IMR-90 (cell line): ENCODE data around the gene SLCO3A1. TPM values are rescaled to one million over a fixed set of nuclear protein-coding genes. Genes with fewer than 3 reads are reported as not detected.

Experiments used
- ATAC-seq: fragments of 200-7000 bp; cut with Tn5 transposase; 2 replicates; pipeline ENCODE4 v1.9.1; 2020; ENCODE audit warnings: low read depth, mild to moderate bottlenecking, moderate library complexity
- BruUV-seq: library from RNA; stranded (reverse); fragments of 400-500 nt; replicated peaks from 2 replicates; lab custom pipeline; 2021; lab: Mats Ljungman, UMichigan
- CTCF ChIA-PET: fragments of 300-600 bp; formaldehyde crosslinking; extraction: SDS; loops from one replicate; lab custom pipeline; 2021; ENCODE audit warnings: antibody characterized with exemption; lab: Yijun Ruan, JAX
- POLR2A ChIA-PET: fragments of 300-600 bp; sonication (Branson Sonifier 250); formaldehyde crosslinking; loops from one replicate; lab custom pipeline; 2022; ENCODE audit warnings: antibody characterized with exemption; ENCODE audit not compliant: unreplicated experiment; lab: Charles Lee
- DNase-seq: peaks from one replicate; pipeline ENCODE4 v3.0.0; 2013
- H2AFZ ChIP-seq: replicated peaks from 2 replicates; pipeline ENCODE3; 2013; ENCODE audit warnings: low read length, mild to moderate bottlenecking; ENCODE audit not compliant: poor library complexity
- H2AK5ac ChIP-seq: 2 replicates; pipeline ENCODE4 v1.6.1; 2013; ENCODE audit warnings: low read depth, low read length, inconsistent platforms
- H2AK9ac ChIP-seq: replicated peaks from 2 replicates; pipeline ENCODE3; 2013; ENCODE audit warnings: mild to moderate bottlenecking, low read depth, low read length, moderate library complexity; ENCODE audit not compliant: poor library complexity
- H2BK120ac ChIP-seq: 2 replicates; pipeline ENCODE4 v1.6.1; 2013; ENCODE audit warnings: low read depth, low read length, inconsistent platforms
- H2BK15ac ChIP-seq: 3 replicates; pipeline ENCODE4 v1.6.1; 2013; ENCODE audit warnings: low read depth, low read length, inconsistent platforms
- H2BK20ac ChIP-seq: 2 replicates; pipeline ENCODE4 v1.6.1; 2013; ENCODE audit warnings: low read depth, mild to moderate bottlenecking, inconsistent platforms, low read length, moderate library complexity
- H2BK5ac ChIP-seq: 2 replicates; pipeline ENCODE4 v1.6.1; 2013; ENCODE audit warnings: mild to moderate bottlenecking, low read depth, low read length, inconsistent platforms; ENCODE audit not compliant: poor library complexity, severe bottlenecking
- H3K14ac ChIP-seq: replicated peaks from 2 replicates; pipeline ENCODE4 v1.6.1; 2013; ENCODE audit warnings: low read depth, low read length, inconsistent platforms
- H3K18ac ChIP-seq: 2 replicates; pipeline ENCODE4 v1.6.1; 2013; ENCODE audit warnings: low read depth, low read length, control low read depth
- H3K23ac ChIP-seq: 2 replicates; pipeline ENCODE4 v1.6.1; 2013; ENCODE audit warnings: low read depth, low read length, inconsistent platforms
- H3K27ac ChIP-seq: 2 replicates; pipeline ENCODE4 v1.5.1; 2013; ENCODE audit warnings: mild to moderate bottlenecking, control low read depth, low read length; ENCODE audit not compliant: insufficient read depth
- H3K27me3 ChIP-seq: 2 replicates; pipeline ENCODE4 v1.6.1; 2013; ENCODE audit warnings: low read length; ENCODE audit not compliant: control insufficient read depth, insufficient read depth
- H3K36me3 ChIP-seq: 2 replicates; pipeline ENCODE4 v1.6.1; 2013; ENCODE audit warnings: low read length, mixed read lengths; ENCODE audit not compliant: control insufficient read depth, insufficient read depth
- H3K4ac ChIP-seq: 2 replicates; pipeline ENCODE4 v1.6.1; 2013; ENCODE audit warnings: low read depth, low read length, inconsistent platforms
- H3K4me1 ChIP-seq: 2 replicates; pipeline ENCODE4 v1.6.1; 2013; ENCODE audit warnings: low read length, mixed read lengths; ENCODE audit not compliant: control insufficient read depth, insufficient read depth
- H3K4me2 ChIP-seq: 2 replicates; pipeline ENCODE4 v1.6.1; 2013; ENCODE audit warnings: low read depth, mild to moderate bottlenecking, control low read depth, low read length, moderate library complexity
- H3K4me3 ChIP-seq: 2 replicates; pipeline ENCODE4 v1.5.1; 2013; ENCODE audit warnings: low read depth, mild to moderate bottlenecking, control low read depth, low read length, moderate library complexity; ENCODE audit not compliant: insufficient read depth
- H3K56ac ChIP-seq: 2 replicates; pipeline ENCODE4 v1.6.1; 2013; ENCODE audit warnings: low read length, inconsistent platforms; ENCODE audit not compliant: insufficient read depth; ENCODE audit errors: extremely low read depth
- H3K79me1 ChIP-seq, 2 experiments: 2 replicates each; pipeline ENCODE4 v1.6.1; 2013; ENCODE audit warnings: low read length in 2 of 2, inconsistent platforms in 1 of 2, low read depth in 1 of 2
- H3K9ac ChIP-seq: 2 replicates; pipeline ENCODE4 v1.6.1; 2013; ENCODE audit warnings: low read depth, low read length, control low read depth
- H3K9me1 ChIP-seq: 2 replicates; pipeline ENCODE4 v1.6.1; 2013; ENCODE audit warnings: low read length, inconsistent platforms; ENCODE audit not compliant: insufficient read depth
- H3K9me3 ChIP-seq: 2 replicates; pipeline ENCODE4 v1.6.1; 2013; ENCODE audit warnings: low read length; ENCODE audit not compliant: control insufficient read depth, insufficient read depth
- H4K20me1 ChIP-seq: 2 replicates; pipeline ENCODE4 v1.6.1; 2013; ENCODE audit warnings: low read length, inconsistent platforms; ENCODE audit not compliant: insufficient read depth
- H4K5ac ChIP-seq: 2 replicates; pipeline ENCODE4 v1.6.1; 2013; ENCODE audit warnings: mild to moderate bottlenecking, low read depth, low read length, control low read depth
- H4K8ac ChIP-seq, 2 experiments: 2 replicates each; pipeline ENCODE4 v1.6.1; 2013; ENCODE audit warnings: low read depth in 2 of 2, low read length in 2 of 2, control low read depth in 1 of 2, inconsistent platforms in 1 of 2
- H4K91ac ChIP-seq: 2 replicates; pipeline ENCODE4 v1.6.1; 2013; ENCODE audit warnings: low read depth, low read length, inconsistent platforms; ENCODE audit not compliant: insufficient read depth
- CHD1 ChIP-seq: IDR thresholded peaks from 2 replicates; pipeline ENCODE4 v1.6.1; 2012; ENCODE audit warnings: low read depth, low read length, improper control_type of control experiment
- ELK1 ChIP-seq: fragments of 150-350 bp; IDR thresholded peaks from 2 replicates; pipeline ENCODE4 v1.6.1; 2016; ENCODE audit warnings: low read depth, mild to moderate bottlenecking, low read length, moderate library complexity, borderline replicate concordance
- FOS ChIP-seq: fragments of 150-350 bp; IDR thresholded peaks from 2 replicates; pipeline ENCODE4 v1.6.1; 2016; ENCODE audit warnings: low read depth, low read length
- MAFK ChIP-seq: IDR thresholded peaks from 2 replicates; pipeline ENCODE4 v1.6.1; 2012; ENCODE audit warnings: low read depth, low read length, improper control_type of control experiment
- MXI1 ChIP-seq: IDR thresholded peaks from 2 replicates; pipeline ENCODE4 v1.6.1; 2012; ENCODE audit warnings: low read depth, mild to moderate bottlenecking, low read length, moderate library complexity, borderline replicate concordance
- POLR2A ChIP-seq: IDR thresholded peaks from 2 replicates; pipeline ENCODE4 v1.6.1; 2012; ENCODE audit warnings: mild to moderate bottlenecking, low read depth, low read length
- RCOR1 ChIP-seq: IDR thresholded peaks from 2 replicates; pipeline ENCODE4 v1.6.1; 2012; ENCODE audit warnings: mild to moderate bottlenecking, low read length, improper control_type of control experiment; ENCODE audit not compliant: insufficient replicate concordance
- RFX5 ChIP-seq: IDR thresholded peaks from 2 replicates; pipeline ENCODE4 v1.8.0; 2012; ENCODE audit warnings: low read depth, mild to moderate bottlenecking, low read length, moderate library complexity
- SMC3 ChIP-seq: fragments of 150-350 bp; IDR thresholded peaks from 2 replicates; pipeline ENCODE4 v1.6.1; 2016; ENCODE audit warnings: low read depth, mild to moderate bottlenecking, antibody characterized with exemption, low read length, moderate library complexity
- USF2 ChIP-seq: fragments of 150-350 bp; IDR thresholded peaks from 2 replicates; pipeline ENCODE4 v1.6.1; 2017; ENCODE audit warnings: mild to moderate bottlenecking, antibody characterized with exemption, low read length, low read depth
- WGBS, 2 experiments: methylation state at CpG; one replicate each; pipeline versions ENCODE4 v1.1.5 to v1.1.7; 2013; ENCODE audit warnings: missing lambda C conversion rate in 2 of 2; ENCODE audit not compliant: insufficient read length in 1 of 2; ENCODE audit errors: extremely low coverage in 2 of 2; 5-methylcytosine and 5-hydroxymethylcytosine counted together
- dilution Hi-C: fragments of 300-500 bp; cut with HindIII; formaldehyde crosslinking; loops from one replicate; pipeline ENCODE4 v1.14.3; 2018; ENCODE audit warnings: low sequenced_read_pairs; ENCODE audit not compliant: unreplicated experiment
- in situ Hi-C: fragments of 300-500 bp; cut with MboI; formaldehyde crosslinking; loops from 3 replicates; pipeline ENCODE4 v1.14.3; 2019; ENCODE audit warnings: low sequenced_read_pairs, inconsistent platforms, mixed read lengths
- intact Hi-C: fragments of 100-400 bp; cut with micrococcal nuclease; formaldehyde crosslinking; loops from 2 replicates; pipeline ENCODE4 v1.10.0; 2022
- polyA plus RNA-seq, 3 experiments: library from polyadenylated mRNA; depleted of rRNA; stranded (reverse); fragments of >200 nt; gene quantifications; 2 replicates each; pipeline ENCODE4 v1.2.3, GENCODE V29; 2012; ENCODE audit warnings: low replicate concordance in 1 of 3
- total RNA-seq: library from RNA; depleted of rRNA; stranded (reverse); fragments of >200 nt; gene quantifications from 2 replicates; pipeline ENCODE4 v1.2.3, GENCODE V29; 2012

SLCO3A1 gene
- total and polyA plus RNA-seq, 2 of the 4 experiments (the other 2 are of a cell fraction), result 4.7 to 8.1 TPM

GRCh38 chr15:91855684-91856489 lies 2.4 kb downstream of the SLCO3A1 start:
- H3K9ac ChIP-seq, result no peak overlapping the region
- H3K14ac ChIP-seq, result no peak overlapping the region
- no peak overlapping the region for H2BK15ac ChIP-seq
- H2AK9ac ChIP-seq, result no peak overlapping the region
- H4K91ac ChIP-seq, result no peak overlapping the region
- no peak overlapping the region for H3K4ac ChIP-seq
- intact Hi-C loops, result no loop called here
- H3K27ac ChIP-seq, result no peak overlapping the region
- no peak overlapping the region for H2BK20ac ChIP-seq
- in situ Hi-C loops, result no loop called here
- no peak overlapping the region for H3K56ac ChIP-seq
- ChIA-PET POLR2A (no interaction called here), CTCF (no interaction called here)
- no peak for DNase-seq
- H3K79me1 ChIP-seq, result peaks cover 5 to 19% of the 10 kb centered on the region in 2 experiments; a peak in 2 of 4 replicates
- no peak overlapping the region for H2AK5ac ChIP-seq
- TF ChIP-seq ELK1 (no peak), RFX5 (no peak), SMC3 (no peak), POLR2A (no peak), CHD1 (no peak), RCOR1 (no peak), MXI1 (no peak), FOS (no peak), USF2 (no peak), MAFK (no peak)
- ATAC-seq, result no peak
- no peaks in the 10 kb centered on the region for H3K36me3 ChIP-seq
- H4K20me1 ChIP-seq, result no peaks in the 10 kb centered on the region; the same call in 1 of the 2 replicates
- no peak overlapping the region for H3K23ac ChIP-seq
- no peak overlapping the region for H2BK120ac ChIP-seq
- H2BK5ac ChIP-seq, result no peak overlapping the region
- no peaks in the 10 kb centered on the region for H3K9me3 ChIP-seq
- H3K27me3 ChIP-seq, result no peaks in the 10 kb centered on the region; the same call in 1 of the 2 replicates
- no peak overlapping the region for H2AFZ ChIP-seq
- peaks cover 5% of the 10 kb centered on the region; the same call in 1 of the 2 replicates for H3K4me1 ChIP-seq
- H3K4me2 ChIP-seq, result no peak overlapping the region
- H3K18ac ChIP-seq, result no peak overlapping the region
- no peak overlapping the region for H4K5ac ChIP-seq
- no peak overlapping the region for H4K8ac ChIP-seq
- H3K9me1 ChIP-seq, result peaks cover 9% of the 10 kb centered on the region; the same call in 1 of the 2 replicates
- dilution Hi-C loops, result no loop called here
- no TSS peak for BruUV-seq
- 86% methylated on average over 7 of the region's 14 CpGs; no CpG with 5 or more reads in 1 of the 2 experiments for WGBS, 2 experiments
- H3K4me3 ChIP-seq, result no peak overlapping the region
